Keratinocyte (primary cell): Measurements from ENCODE around the gene SAMM50.
A peak's percentile ranks its signal among the peaks of the same experiment; 100 is the strongest.

Experiments
- CTCF ChIP-seq, 3 experiments: IDR thresholded peaks in 1 of 3; conservative IDR thresholded peaks in 1 of 3; optimal IDR thresholded peaks in 1 of 3; 2 replicates in 2 of 3; 3 replicates in 1 of 3; pipeline versions ENCODE3 to v1.5.1; 2011; ENCODE audit warnings: low read length in 3 of 3, mild to moderate bottlenecking in 3 of 3, moderate library complexity in 2 of 3, control low read depth in 1 of 3, inconsistent platforms in 1 of 3; ENCODE audit not compliant: insufficient read depth in 2 of 3; ENCODE audit errors: extremely low read depth in 1 of 3
- EZH2 ChIP-seq: IDR thresholded peaks from one replicate; pipeline ENCODE4 v1.6.1; 2012; ENCODE audit warnings: inconsistent platforms, mild to moderate bottlenecking, low read length, moderate library complexity

DNA sequence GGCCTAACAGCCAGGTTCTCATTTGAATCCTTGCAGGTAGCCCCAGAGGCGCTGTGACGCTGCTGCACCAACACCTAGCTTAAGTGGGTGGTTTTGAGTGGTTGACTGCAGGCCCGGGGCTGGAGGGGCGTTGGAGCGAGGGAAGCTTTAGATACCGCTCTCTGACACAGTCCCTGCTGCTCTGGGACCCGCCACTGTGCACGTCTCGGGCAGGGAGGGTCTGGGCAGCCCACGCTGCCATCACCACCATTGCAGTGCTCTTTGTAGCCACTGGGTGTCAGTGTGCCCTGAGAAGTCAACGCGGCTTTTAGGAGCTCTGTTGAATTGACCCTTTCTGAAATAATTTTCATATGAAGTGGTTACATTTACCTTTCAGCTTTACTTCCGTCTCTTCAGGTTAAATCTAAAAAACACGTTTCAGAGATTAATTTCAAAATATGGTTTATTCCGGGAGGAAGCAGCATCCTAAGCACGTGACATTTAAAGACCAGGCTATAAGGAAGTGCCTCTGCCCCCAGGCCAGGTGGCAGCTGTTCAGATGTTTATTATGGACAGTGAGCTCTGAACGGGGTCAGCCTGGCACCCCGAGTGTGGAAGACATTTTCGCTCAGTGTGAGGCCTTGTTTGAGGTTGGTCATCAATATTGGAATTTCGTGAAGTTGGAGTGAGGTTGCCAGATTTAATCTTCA is 38.0 kb downstream of the SAMM50 start:
- TF ChIP-seq CTCF (optimal IDR thresholded peaks at IDR 0.05 in 1 of 3, IDR thresholded peaks at IDR 0.05 in 1 of 3, conservative IDR thresholded peaks at IDR 0.05 in 1 of 3; ENCODE audit: extremely low read depth in 1 of 3, insufficient read depth in 2 of 3, low read length in 3 of 3) (peak; percentile 93 to 97 (median 94)), EZH2 (no peak)
